Measurements from ENCODE around the gene BCL2L14. TPM values are rescaled to one million over a fixed set of nuclear protein-coding genes. Genes with fewer than 3 reads are reported as not detected.
A peak's percentile ranks its signal among the peaks of the same experiment; 100 is the strongest.

The BCL2L14 gene
- total RNA-seq, 4 donors from 2014 or later: 0.81 TPM; not detected in 3

DNA sequence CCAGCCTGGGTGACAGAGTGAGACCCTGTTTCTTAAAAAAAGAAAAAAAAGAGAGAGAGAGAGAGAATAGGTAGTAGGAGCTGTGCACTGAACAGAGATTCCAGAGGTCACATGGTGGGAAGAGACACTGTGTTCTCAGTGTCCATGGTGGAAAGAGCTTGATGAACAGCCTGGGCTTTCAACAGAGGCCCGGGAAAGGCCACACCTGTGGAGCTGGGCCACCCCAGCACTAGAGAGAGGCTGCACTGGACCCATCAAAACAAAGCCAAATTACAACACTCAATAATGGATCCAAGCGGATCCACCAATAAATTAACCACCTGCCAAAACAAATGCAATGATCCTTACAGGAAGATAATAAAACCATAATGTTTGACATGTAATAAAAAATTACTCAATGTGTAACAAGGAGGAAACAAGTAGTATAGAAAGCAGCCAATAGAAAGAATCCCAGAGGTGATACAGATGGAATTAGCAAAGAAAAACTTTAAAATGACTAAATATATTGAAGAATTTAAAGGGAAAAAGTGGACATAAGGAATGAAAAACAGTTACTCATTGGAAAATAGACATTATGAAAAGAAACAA lies 44.8 kb upstream of the BCL2L14 start:
- Histone ChIP-seq H3K4me1 (peaks cover 12 to 16% of the 10 kb centered on the region in 2 donors), H3K9me3 (no peaks in the 10 kb centered on the region), H3K4me3 (replicated peaks in 1 of 3) (no peak overlapping the region), H3K27ac (no peak overlapping the region), H3K36me3 (no peaks in the 10 kb centered on the region), H3K27me3 (no peaks in the 10 kb centered on the region)
- no peak for TF ChIP-seq POLR2A (IDR thresholded peaks at IDR 0.05)
- TF ChIP-seq, protein P1, sequence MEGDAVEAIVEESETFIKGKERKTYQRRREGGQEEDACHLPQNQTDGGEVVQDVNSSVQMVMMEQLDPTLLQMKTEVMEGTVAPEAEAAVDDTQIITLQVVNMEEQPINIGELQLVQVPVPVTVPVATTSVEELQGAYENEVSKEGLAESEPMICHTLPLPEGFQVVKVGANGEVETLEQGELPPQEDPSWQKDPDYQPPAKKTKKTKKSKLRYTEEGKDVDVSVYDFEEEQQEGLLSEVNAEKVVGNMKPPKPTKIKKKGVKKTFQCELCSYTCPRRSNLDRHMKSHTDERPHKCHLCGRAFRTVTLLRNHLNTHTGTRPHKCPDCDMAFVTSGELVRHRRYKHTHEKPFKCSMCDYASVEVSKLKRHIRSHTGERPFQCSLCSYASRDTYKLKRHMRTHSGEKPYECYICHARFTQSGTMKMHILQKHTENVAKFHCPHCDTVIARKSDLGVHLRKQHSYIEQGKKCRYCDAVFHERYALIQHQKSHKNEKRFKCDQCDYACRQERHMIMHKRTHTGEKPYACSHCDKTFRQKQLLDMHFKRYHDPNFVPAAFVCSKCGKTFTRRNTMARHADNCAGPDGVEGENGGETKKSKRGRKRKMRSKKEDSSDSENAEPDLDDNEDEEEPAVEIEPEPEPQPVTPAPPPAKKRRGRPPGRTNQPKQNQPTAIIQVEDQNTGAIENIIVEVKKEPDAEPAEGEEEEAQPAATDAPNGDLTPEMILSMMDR (IDR thresholded peaks at IDR 0.05): no peak
- DNase-seq: no peak
- intact Hi-C loops (cut with DNase I): no loop called here
- WGBS, 2 donors: 72 to 81% methylated on average over 2 of the region's 2 CpGs

DNA sequence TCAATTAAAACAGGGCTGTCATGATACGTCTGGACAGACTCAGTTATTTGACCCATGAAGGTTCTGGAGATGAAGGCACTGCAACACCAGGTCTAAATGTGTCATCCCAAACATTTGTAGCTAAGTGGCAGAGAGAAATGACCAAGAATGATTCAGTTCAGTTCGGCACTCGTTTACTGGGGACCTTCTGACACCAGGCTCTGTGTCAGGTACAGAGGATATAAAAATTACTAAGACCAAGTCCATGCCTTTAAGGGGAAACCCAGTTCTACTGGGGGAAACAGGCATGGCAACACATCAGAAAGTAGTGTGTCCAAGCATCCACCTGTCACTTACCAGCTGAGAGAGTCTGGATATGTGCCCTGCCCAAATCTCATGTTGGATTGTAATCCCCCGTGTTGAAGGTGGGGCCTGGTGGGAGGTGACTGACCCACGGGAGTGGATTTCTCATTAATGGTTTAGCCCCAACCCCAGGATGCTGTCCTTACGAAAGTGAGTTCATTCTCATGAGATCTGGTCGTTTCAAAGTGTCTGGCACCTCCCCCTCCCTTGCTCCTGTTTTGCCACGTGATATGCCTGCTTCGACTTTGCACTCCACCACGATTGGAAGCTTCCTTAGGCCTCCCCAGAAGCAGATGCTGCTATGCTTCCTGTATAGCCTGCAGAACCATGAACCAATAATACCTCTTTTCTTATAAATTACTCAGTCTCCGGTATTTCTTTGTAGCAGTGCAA lies 41.9 kb upstream of the BCL2L14 start:
- intact Hi-C loops (cut with DNase I): no loop called here
- Histone ChIP-seq H3K4me3 (replicated peaks in 1 of 3) (no peak overlapping the region), H3K27ac (no peak overlapping the region), H3K36me3 (no peaks in the 10 kb centered on the region), H3K4me1 (peaks cover 11 to 14% of the 10 kb centered on the region in 2 donors), H3K27me3 (no peaks in the 10 kb centered on the region), H3K9me3 (no peaks in the 10 kb centered on the region)
- TF ChIP-seq POLR2A (IDR thresholded peaks at IDR 0.05): no peak
- TF ChIP-seq, protein P1 (IDR thresholded peaks at IDR 0.05): no peak
- DNase-seq: no peak
- WGBS, 2 donors: 82 to 89% methylated on average over 11 of the region's 11 CpGs

DNA sequence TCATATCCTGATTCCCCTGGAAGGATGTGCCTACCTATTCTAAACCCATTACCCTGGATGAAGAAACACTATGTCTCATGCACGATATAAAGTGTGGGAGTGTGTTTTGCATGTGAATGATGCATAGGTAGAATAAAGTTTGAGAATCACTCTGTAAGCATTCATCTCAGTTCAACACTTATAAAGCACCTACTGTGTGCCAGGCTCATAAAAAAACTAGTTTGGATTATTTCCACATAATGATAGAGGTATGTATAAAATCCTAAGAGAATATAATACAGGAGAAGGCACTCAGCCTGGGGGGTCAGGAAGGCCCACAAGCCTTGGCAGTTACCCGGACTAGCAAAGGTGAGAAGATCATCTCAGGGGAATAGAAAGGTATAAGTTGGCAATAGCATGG lies 41.1 kb upstream of the BCL2L14 start:
- WGBS, 2 donors: 91 to 97% methylated on average over 2 of the region's 2 CpGs
- H3K4me1 ChIP-seq: peaks cover 8 to 10% of the 10 kb centered on the region in 2 donors
- H3K4me3 ChIP-seq (replicated peaks in 1 of 3): no peak overlapping the region
- H3K9me3 ChIP-seq: no peaks in the 10 kb centered on the region
- no peaks in the 10 kb centered on the region for H3K27me3 ChIP-seq
- no peak for DNase-seq
- no peak for TF ChIP-seq POLR2A (IDR thresholded peaks at IDR 0.05)
- TF ChIP-seq, protein P1 (IDR thresholded peaks at IDR 0.05): no peak
- intact Hi-C loops (cut with DNase I): no loop called here
- H3K36me3 ChIP-seq: no peaks in the 10 kb centered on the region
- no peak overlapping the region for H3K27ac ChIP-seq

DNA sequence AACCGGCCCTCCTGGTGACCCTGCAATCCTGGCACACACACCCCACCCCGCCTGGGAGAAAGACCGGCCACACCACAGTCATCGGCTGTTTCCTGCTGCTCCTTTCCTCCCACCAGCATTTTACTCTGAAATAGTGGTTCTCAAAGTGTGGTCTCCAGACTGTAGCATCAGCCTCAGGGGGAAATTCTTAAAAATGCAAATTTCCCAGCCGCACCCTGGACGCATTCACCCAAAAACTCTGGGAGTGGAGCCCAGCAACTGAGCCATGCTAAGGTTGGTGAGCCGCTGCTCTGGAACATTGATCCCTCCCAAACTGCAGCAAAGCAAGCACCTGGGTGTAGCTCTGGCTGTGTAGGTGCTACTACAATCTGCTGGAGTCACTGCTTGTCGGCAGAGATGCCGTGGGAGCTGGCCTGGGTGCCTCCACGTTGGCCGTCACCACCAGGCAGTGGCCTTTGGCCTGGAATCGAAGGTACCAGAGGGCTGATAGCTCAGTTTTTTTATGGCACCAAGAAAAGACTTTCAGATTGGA lies 38.4 kb upstream of the BCL2L14 start:
- peak in 1 of 2 donors; percentile 50 for DNase-seq
- Histone ChIP-seq H3K27ac (peak overlapping the region in 2 of 3 donors; percentile 43 to 64), H3K9me3 (no peaks in the 10 kb centered on the region), H3K4me1 (peaks cover 8 to 10% of the 10 kb centered on the region in 2 donors), H3K4me3 (replicated peaks in 1 of 3) (no peak overlapping the region), H3K36me3 (no peaks in the 10 kb centered on the region), H3K27me3 (no peaks in the 10 kb centered on the region)
- no peak for TF ChIP-seq POLR2A (IDR thresholded peaks at IDR 0.05)
- TF ChIP-seq, protein P1 (IDR thresholded peaks at IDR 0.05): no peak
- intact Hi-C loops (cut with DNase I): no loop called here
- 78 to 87% methylated on average over 12 of the region's 12 CpGs for WGBS, 2 donors

All from thyroid gland (tissue), 4 donors.